K562 (cell line): ENCODE results near the gene RIPPLY3. TPM values are rescaled to one million over a fixed set of nuclear protein-coding genes. Genes with fewer than 3 reads are reported as not detected.

Experiments used
- BRD9 ChIP-seq: fragments of 450-650 bp; IDR thresholded peaks from 2 replicates; pipeline ENCODE4 v1.6.1; 2018; ENCODE audit warnings: low read depth; ENCODE audit not compliant: partially characterized antibody
- CBX2 ChIP-seq: fragments of 200-600 bp; sonication (generic); IDR thresholded peaks from one replicate; pipeline ENCODE4 v1.6.1; 2012; ENCODE audit warnings: mild to moderate bottlenecking, low read length, inconsistent platforms; ENCODE audit not compliant: insufficient read depth, poor library complexity, severe bottlenecking
- CBX5 ChIP-seq: IDR thresholded peaks from 2 replicates; pipeline ENCODE4 v1.6.1; 2014; ENCODE audit warnings: low read depth, borderline replicate concordance
- DIDO1 ChIP-seq: fragments of 450-650 bp; IDR thresholded peaks from 2 replicates; pipeline ENCODE4 v1.6.1; 2016; ENCODE audit warnings: low read depth, missing biosample characterization, missing genetic modification characterization
- ETV1 ChIP-seq: fragments of 450-650 bp; conservative IDR thresholded peaks from 2 replicates; pipeline ENCODE4 v1.6.1; 2016; ENCODE audit warnings: missing genetic modification characterization, control low read depth, low read depth, missing compliant biosample characterization
- FOXA1 ChIP-seq: fragments of 450-650 bp; IDR thresholded peaks from 2 replicates; pipeline ENCODE4 v1.6.1; 2016; ENCODE audit warnings: mild to moderate bottlenecking, borderline replicate concordance
- GATAD2B ChIP-seq: fragments of 450-650 bp; IDR thresholded peaks from 2 replicates; pipeline ENCODE4 v1.6.1; 2017; ENCODE audit warnings: mild to moderate bottlenecking, borderline replicate concordance
- MCM7 ChIP-seq, 2 experiments: fragments of 450-650 bp; IDR thresholded peaks; 2 replicates each; pipeline ENCODE4 v1.6.1; 2016 to 2018
- MTA2 ChIP-seq: fragments of 450-650 bp; IDR thresholded peaks from 2 replicates; pipeline ENCODE4 v1.6.1; 2016; ENCODE audit warnings: low read depth
- NCOA4 ChIP-seq: fragments of 450-650 bp; IDR thresholded peaks from 2 replicates; pipeline ENCODE4 v1.6.1; 2018; ENCODE audit warnings: mild to moderate bottlenecking; ENCODE audit not compliant: partially characterized antibody
- PRMT5 ChIP-seq: sonication (generic); formaldehyde crosslinking; IDR thresholded peaks from 2 replicates; pipeline ENCODE4 v1.5.0; 2020; ENCODE audit warnings: missing genetic modification reagents
- TAF7 ChIP-seq: fragments of 450-650 bp; IDR thresholded peaks from 2 replicates; pipeline ENCODE4 v1.6.1; 2016; ENCODE audit warnings: missing genetic modification characterization, missing compliant biosample characterization
- ZBTB8A ChIP-seq: fragments of 450-650 bp; IDR thresholded peaks from 2 replicates; pipeline ENCODE4 v1.6.1; 2018; ENCODE audit warnings: mild to moderate bottlenecking, moderate library complexity; ENCODE audit not compliant: partially characterized antibody
- ZEB2 ChIP-seq: fragments of 450-650 bp; IDR thresholded peaks from 2 replicates; pipeline ENCODE4 v1.6.1; 2016
- ZNF347 ChIP-seq: fragments of 450-650 bp; formaldehyde crosslinking; IDR thresholded peaks from 2 replicates; pipeline ENCODE4 v1.4.0; 2020; ENCODE audit warnings: low read depth, mild to moderate bottlenecking, moderate library complexity
- polyA plus RNA-seq, 8 experiments: library from polyadenylated mRNA; depleted of rRNA in 4 of 8; stranded (reverse) in 5 of 8; unstranded in 3 of 8; fragments of >200 nt; fragmentation: Nextera tagmentation in 2 of 8; fragmentation: Illumina TruSeq in 1 of 8; extraction: Ambion mirVana in 2 of 8; extraction: Trizol in 1 of 8; gene quantifications; 2 replicates each; pipeline versions ENCODE4 v1.2.1 to v1.2.3, GENCODE V29; 2011 to 2014; ENCODE audit warnings: inconsistent platforms in 1 of 8, missing spikeins in 1 of 8
- total RNA-seq, 7 experiments: library from RNA; depleted of rRNA in 6 of 7; stranded (reverse); fragments of >200 nt in 6 of 7; fragmentation: Illumina TruSeq in 2 of 7; extraction: Trizol in 2 of 7; gene quantifications; 2 replicates each; pipeline versions ENCODE4 v1.2.1 to v1.2.3, GENCODE V29; 2011 to 2021; ENCODE audit warnings: low replicate concordance in 1 of 7
- TF ChIP-seq, protein P1 (sequence below): fragments of 200-400 bp; formaldehyde crosslinking; IDR thresholded peaks from 2 replicates; pipeline ENCODE4 v1.6.1; 2017; ENCODE audit warnings: mild to moderate bottlenecking, low read depth, low read length, moderate library complexity
- TF ChIP-seq, protein P2 (sequence below), 2 experiments: fragments of 200-800 bp in 1 of 2; sonication (Bioruptor generic) in 1 of 2; sonication (generic) in 1 of 2; formaldehyde crosslinking in 1 of 2; IDR thresholded peaks in 1 of 2; conservative IDR thresholded peaks in 1 of 2; 2 replicates each; pipeline versions ENCODE4 v1.5.0 to v1.6.1; 2016 to 2020; ENCODE audit warnings: missing compliant biosample characterization in 1 of 2, missing genetic modification characterization in 1 of 2, missing genetic modification reagents in 1 of 2
- TF ChIP-seq, protein P3 (sequence below): fragments of 150-350 bp; conservative IDR thresholded peaks from 2 replicates; pipeline ENCODE4 v1.6.1; 2014; ENCODE audit warnings: low read length
- TF ChIP-seq, protein P4 (sequence below): sonication (generic); formaldehyde crosslinking; IDR thresholded peaks from 2 replicates; pipeline ENCODE4 v1.8.1; 2023; ENCODE audit warnings: mild to moderate bottlenecking, missing genetic modification reagents

RIPPLY3 gene
- total and polyA plus RNA-seq, 9 of the 15 experiments (the other 6 are each of a cell fraction or from before 2014, with no cell fraction given) = not detected

DNA sequence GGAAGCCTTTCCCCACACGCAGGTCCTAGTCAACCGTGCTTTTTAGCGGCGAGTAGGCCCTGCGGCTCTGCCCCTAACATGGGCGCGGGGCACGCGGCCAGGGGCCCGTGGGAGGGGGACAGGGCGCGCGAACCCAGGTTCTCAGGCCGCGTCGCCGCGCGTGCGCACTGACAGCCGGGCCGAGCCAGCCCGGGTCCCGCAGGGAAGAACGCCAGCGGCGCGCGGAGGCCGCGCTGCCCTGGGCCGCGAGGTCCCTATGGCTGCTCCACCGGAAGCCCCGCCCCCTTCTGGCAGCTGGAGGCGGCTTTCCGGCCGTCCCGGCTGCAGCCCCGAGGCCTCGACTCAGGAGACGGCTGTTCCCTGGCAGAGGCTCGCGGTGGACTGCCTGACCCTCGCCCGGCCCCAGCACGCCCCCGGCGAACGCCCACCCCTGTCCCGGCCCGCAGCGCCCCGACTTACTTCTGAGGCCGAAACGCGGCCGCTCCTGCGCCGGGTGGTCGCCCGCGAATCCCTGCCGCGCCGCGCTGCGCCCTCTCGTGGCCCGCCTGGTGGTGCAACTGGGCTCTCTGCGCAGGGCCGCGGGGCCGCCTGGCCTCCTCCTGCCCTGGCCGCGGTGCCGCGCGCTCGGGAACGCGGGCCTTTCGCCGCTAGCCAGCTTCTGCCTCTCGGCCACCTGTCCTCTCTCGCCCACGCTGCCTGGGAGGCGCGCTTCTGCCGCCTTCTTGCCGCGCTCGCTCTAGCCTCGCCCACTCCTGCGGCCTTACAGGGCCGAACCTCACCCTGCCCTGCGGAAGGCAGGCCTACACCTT is 16.6 kb upstream of the RIPPLY3 start (continued):
- TF ChIP-seq ETV1 = peak; percentile 77
- no peak for TF ChIP-seq DIDO1 (tag)
- no peak for TF ChIP-seq ZNF347 (CRISPR knock-in tag)
- no peak for TF ChIP-seq ZEB2
- TF ChIP-seq, protein P1, sequence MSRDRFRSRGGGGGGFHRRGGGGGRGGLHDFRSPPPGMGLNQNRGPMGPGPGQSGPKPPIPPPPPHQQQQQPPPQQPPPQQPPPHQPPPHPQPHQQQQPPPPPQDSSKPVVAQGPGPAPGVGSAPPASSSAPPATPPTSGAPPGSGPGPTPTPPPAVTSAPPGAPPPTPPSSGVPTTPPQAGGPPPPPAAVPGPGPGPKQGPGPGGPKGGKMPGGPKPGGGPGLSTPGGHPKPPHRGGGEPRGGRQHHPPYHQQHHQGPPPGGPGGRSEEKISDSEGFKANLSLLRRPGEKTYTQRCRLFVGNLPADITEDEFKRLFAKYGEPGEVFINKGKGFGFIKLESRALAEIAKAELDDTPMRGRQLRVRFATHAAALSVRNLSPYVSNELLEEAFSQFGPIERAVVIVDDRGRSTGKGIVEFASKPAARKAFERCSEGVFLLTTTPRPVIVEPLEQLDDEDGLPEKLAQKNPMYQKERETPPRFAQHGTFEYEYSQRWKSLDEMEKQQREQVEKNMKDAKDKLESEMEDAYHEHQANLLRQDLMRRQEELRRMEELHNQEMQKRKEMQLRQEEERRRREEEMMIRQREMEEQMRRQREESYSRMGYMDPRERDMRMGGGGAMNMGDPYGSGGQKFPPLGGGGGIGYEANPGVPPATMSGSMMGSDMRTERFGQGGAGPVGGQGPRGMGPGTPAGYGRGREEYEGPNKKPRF = no peak
- TF ChIP-seq GATAD2B = peak; percentile 76
- no peak for TF ChIP-seq MTA2
- no peak for TF ChIP-seq CBX2
- TF ChIP-seq BRD9 = no peak
- TF ChIP-seq MCM7 (IDR thresholded peaks at IDR 0.05) = no peak
- peak; percentile 30; the same call in 1 of the 2 replicates for TF ChIP-seq CBX5
- TF ChIP-seq, protein P2, sequence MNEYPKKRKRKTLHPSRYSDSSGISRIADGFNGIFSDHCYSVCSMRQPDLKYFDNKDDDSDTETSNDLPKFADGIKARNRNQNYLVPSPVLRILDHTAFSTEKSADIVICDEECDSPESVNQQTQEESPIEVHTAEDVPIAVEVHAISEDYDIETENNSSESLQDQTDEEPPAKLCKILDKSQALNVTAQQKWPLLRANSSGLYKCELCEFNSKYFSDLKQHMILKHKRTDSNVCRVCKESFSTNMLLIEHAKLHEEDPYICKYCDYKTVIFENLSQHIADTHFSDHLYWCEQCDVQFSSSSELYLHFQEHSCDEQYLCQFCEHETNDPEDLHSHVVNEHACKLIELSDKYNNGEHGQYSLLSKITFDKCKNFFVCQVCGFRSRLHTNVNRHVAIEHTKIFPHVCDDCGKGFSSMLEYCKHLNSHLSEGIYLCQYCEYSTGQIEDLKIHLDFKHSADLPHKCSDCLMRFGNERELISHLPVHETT (CRISPR knock-in tag; conservative IDR thresholded peaks at IDR 0.05 in 1 of 2, IDR thresholded peaks at IDR 0.05 in 1 of 2) = peak in 1 of 2 experiments; percentile 80; a peak in 2 of 4 replicates
- TF ChIP-seq, protein P3, sequence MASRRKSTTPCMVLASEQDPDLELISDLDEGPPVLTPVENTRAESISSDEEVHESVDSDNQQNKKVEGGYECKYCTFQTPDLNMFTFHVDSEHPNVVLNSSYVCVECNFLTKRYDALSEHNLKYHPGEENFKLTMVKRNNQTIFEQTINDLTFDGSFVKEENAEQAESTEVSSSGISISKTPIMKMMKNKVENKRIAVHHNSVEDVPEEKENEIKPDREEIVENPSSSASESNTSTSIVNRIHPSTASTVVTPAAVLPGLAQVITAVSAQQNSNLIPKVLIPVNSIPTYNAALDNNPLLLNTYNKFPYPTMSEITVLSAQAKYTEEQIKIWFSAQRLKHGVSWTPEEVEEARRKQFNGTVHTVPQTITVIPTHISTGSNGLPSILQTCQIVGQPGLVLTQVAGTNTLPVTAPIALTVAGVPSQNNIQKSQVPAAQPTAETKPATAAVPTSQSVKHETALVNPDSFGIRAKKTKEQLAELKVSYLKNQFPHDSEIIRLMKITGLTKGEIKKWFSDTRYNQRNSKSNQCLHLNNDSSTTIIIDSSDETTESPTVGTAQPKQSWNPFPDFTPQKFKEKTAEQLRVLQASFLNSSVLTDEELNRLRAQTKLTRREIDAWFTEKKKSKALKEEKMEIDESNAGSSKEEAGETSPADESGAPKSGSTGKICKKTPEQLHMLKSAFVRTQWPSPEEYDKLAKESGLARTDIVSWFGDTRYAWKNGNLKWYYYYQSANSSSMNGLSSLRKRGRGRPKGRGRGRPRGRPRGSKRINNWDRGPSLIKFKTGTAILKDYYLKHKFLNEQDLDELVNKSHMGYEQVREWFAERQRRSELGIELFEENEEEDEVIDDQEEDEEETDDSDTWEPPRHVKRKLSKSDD = no peak
- TF ChIP-seq ZBTB8A = no peak
- TF ChIP-seq TAF7 = no peak
- TF ChIP-seq NCOA4 = no peak
- TF ChIP-seq PRMT5 = no peak
- TF ChIP-seq, protein P4, sequence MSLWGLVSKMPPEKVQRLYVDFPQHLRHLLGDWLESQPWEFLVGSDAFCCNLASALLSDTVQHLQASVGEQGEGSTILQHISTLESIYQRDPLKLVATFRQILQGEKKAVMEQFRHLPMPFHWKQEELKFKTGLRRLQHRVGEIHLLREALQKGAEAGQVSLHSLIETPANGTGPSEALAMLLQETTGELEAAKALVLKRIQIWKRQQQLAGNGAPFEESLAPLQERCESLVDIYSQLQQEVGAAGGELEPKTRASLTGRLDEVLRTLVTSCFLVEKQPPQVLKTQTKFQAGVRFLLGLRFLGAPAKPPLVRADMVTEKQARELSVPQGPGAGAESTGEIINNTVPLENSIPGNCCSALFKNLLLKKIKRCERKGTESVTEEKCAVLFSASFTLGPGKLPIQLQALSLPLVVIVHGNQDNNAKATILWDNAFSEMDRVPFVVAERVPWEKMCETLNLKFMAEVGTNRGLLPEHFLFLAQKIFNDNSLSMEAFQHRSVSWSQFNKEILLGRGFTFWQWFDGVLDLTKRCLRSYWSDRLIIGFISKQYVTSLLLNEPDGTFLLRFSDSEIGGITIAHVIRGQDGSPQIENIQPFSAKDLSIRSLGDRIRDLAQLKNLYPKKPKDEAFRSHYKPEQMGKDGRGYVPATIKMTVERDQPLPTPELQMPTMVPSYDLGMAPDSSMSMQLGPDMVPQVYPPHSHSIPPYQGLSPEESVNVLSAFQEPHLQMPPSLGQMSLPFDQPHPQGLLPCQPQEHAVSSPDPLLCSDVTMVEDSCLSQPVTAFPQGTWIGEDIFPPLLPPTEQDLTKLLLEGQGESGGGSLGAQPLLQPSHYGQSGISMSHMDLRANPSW (CRISPR knock-in tag) = no peak
- TF ChIP-seq FOXA1 = no peak
